Dermis microvascular lymphatic vessel endothelial cell (primary cell): ENCODE measurements around the gene LRRC37A3. TPM values are rescaled to one million over a fixed set of nuclear protein-coding genes. Genes with fewer than 3 reads are reported as not detected.
A peak's percentile ranks its signal among the peaks of the same experiment; 100 is the strongest.
"Not testable (repeated sequence)": the region's sequence is repeated elsewhere in the genome, so short reads cannot be mapped to it uniquely, and the experiment has no call there.

Source experiments
- DNase-seq, 2 donors: peaks; one replicate each; pipeline versions ENCODE4 v3.0.0 to v3.0.0-alpha.2; 2010; ENCODE audit warnings: low read depth in 2 of 2
- total RNA-seq: library from RNA; depleted of rRNA; stranded (reverse); fragments of >200 nt; gene quantifications from 2 replicates; pipeline ENCODE4 v1.2.1, GENCODE V29; 2014

LRRC37A3 gene
- total RNA-seq, 1 donor from 2014 or later, result 3.6 TPM

DNA sequence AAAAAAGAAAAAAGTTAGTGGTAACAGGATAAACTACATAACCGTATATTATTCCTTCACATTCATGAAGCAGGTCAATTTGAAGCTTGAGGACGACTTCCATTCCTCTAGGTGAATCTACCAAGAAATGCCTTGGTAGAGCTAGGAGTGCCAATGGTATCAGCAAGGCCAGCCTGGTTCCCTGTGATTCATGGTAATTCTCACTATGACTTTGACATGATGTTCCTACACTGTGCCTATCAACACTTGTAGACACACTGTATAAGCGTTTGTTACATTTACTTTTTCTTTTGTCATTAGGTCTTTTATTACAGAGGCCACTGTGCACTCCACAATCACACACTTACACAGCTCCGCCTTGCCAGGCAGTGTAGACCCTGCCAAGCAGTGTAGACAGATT, 7.2 kb upstream of the LRRC37A3 start:
- DNase-seq, result not testable (repeated sequence)

DNA sequence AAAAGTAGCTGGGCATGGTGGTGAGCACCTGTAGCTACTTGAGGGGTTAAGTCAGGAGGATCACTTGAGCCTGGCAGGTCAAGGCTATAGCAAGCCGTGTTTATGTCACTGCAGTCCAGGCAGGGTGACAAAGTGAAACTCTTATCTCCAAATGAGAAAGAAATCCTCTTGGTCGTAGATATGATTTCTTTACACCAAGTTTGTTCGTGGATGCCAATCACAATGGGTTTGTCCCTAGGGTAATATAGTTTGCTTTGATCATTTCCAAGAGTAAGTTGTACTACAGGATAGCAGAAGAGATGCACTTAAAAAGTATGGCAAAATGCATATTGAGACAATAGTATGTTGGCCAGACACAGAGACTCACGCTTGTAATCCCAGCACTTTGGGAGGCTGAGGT, 6.0 kb upstream of the LRRC37A3 start:
- not testable (repeated sequence) for DNase-seq

DNA sequence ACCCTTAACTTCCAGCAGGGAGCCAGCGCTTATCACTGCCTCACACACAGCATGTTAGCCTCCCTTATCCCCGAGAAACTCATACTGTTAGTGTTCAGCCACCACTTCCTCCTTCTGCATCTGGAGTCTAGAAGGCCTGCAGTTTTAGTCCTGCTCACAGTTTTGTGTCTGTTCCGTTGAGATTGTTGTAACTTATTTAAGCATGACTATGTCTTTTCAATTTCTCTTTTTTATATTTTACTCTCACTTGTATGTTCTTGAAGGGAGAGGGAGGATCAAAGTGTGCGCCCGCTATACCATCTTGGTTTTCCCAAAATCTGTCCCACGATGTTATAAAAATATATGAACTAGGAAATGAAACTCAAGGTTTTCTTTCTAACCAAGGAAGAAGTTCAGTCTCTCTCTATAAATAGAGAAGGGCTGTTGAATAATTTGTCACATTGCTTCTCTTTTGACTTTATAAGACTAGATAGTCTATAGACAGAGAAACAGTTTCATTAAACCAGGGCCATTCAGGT, 3.8 kb upstream of the LRRC37A3 start:
- not testable (repeated sequence) for DNase-seq

DNA sequence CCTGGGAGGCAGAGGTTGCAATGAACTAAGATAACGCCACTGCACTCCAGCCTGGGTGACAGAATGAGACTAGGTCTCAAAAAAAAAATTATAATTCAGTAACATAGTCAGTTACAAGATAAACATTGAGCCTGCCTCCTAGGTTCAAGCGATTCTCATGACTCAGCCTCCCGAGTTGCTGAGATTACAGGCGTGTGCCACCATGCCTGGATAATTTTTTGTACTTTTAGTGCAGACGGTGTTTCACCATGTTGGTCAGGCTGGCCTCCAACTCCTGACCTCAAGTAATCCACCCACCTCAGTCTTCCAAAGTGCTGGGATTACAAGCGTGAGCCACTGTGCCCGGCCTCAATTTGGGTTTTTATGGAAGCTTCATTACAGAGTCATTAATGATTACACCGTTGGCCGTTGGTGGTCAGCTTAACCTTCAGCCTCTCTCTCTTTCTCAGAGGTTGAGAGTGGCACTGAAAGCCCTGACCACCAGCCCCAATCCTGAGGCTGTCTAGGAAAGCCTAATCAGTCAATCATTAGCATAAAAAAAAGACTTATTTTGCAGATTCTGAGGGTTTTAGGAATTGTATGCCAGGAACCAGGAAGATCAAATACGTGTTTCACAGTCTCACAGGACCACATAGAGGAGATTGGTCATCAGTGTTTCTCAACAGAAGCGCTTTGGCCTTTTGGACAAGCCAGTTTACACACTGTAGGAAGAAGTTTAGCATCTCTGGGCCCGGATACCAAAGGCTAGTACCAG, 1.3 kb upstream of the LRRC37A3 start:
- DNase-seq, result no peak

DNA sequence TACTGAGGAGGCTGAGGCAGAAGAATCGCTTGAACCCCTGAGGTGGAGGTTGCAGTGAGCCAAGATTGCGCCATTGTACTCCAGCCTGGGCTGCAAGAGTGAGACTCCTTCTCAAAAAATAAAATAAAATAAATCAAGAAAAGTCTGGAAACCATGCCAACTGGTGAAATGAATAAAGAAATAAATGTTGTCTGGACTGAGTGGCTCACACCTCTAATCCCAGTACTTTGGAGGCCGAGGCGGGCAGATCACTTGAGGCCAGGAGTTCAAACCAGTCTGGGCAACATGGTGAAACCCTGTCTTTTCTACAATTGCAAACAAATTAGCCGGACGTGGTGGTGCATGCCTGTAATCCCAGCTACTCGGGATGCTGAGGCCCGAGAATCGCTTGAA, 744 bp upstream of the LRRC37A3 start:
- DNase-seq, result no peak

DNA sequence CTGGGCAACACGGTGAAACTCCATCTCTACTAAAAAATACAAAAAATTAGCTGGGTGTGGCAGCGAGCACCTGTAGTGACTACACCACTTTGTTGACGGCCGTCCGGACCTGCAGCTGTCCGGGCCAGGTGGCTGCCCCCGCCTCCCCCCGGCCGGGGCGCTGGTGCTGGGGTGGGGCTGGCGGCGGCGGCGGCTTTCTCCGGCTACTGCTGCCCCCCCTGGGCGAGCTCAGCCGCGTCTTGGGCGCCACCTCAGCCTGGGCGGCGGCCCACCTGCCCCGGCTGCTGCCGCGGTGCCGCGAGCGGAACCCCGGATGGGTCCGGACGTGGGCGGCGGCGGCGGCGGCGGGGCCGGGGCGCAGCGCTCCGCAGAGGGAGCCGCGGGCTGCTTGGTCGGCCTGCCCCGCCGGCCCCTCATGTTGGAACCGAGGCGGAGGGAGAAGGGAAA, 413 bp downstream of the LRRC37A3 start:
- DNase-seq, result peak in 1 of 2 donors; percentile 49

DNA sequence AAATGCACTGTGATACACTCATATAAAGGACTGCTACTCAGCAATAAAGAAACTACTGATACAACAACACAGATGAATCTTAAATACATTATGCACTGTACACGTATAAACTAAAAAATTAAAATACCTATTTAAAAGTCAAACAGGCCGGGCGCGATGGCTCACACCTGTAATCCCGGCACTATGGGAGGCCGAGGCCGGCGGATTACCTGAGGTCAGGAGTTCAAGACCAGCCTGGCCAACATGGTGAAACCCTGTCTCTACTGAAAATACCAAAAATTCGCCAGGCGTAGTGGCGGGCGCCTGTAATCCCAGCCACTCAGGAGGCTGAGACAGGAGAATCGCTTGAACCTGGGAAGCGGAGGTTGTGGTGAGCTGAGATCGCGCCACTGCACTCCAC, 1.7 kb downstream of the LRRC37A3 start:
- not testable (repeated sequence) for DNase-seq

DNA sequence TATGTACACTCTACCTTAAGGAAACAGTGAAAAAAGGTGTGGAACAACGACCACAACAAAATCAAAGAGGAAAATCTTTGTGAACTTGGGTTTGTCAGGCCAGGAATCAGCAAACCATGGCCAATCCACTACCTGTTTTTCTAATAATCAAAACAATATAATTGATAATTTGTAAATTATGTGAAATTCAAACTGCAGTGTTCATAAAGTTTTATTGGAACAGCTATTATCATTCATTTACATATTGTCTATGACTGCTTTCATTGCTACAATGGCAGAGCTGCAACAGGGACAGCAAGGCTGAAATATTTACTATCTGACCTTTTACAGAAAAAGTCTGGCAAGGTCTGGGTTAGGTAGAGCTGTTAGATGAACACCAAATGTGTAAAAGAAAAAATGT, 4.0 kb downstream of the LRRC37A3 start:
- DNase-seq, result not testable (repeated sequence)

DNA sequence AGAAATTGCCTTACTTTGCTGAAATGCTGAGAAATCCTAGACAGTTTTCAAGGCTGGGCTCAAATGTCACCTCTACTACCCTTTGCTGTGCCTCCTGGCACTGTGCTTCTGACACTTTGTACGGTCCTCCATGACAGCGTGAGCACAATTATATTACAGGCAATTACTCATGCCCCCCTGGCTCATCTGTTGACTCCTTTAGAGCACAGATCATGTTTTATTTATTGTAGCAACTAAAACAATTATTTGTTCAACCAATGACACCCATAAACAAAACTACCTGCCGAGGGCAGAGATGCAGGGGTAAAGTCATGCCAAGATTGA, 9.1 kb downstream of the LRRC37A3 start:
- DNase-seq, result not testable (repeated sequence)

DNA sequence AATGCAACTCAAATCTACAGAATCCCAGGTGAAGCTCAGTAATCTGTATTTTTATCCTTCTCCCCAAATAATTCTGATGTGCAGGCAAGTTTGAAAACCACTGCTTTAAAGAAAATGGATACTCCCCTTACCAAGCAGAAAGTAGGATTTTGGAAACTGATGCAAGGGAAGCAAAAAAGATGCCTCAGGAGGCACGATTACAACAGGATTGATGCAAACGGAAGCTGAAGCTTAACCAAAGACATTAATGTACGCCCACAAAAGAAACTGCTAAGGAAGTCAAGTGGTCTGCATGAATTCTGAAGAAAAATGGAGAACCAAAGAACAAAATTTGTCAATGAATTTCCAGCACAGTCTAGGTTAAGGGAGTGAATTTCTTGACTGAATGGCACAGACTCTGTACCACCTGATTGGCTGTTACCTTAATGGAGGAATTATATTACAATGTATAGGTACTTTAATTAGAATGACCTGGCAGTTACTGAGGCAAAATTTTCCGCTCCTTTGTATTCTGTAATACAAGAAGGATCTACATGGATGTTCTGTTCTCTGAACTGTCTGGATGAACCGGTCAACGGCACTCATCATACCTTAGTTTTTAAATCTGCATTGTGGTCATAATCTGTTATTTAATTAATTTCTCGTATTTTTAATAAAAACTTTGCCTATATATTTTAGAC, 9.6 kb downstream of the LRRC37A3 start:
- not testable (repeated sequence) for DNase-seq

DNA sequence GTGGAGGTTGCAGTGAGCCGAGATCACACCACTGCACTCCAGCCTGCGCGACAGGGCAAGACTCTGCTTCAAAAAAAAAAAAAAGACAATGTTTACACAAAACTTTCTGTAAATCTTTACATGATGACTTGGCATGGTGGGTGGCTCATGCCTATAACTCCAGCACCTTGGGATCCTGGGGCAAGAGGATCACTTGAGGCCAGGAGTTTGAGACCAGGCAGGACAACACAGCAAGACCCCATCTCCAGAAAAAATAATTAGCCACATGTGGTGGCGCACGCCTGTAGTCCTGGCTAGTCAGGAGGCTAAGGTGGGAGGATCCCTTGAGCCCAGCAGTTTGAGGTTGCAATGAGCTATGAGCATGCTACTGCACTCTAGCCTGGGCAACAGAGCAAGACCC, 15.2 kb downstream of the LRRC37A3 start:
- not testable (repeated sequence) for DNase-seq

DNA sequence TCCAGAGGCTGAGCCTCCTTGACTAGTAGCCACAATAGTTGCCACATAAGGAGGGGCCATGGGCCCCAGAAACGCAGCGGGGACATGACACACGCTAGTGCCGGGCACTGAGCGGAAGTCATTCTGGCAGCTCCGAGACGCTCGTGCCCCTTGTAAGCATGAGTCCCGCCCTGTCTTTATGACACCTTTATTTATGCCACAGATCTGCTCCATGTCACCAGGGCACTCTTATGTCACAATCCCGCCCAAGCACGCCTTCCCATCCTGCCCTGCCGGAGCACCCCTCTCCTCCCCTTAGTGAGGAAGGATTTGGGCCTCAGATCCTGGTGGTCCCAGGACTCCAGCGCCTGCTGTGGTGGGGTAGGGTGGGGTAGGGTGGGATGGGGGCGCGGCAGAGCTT, 22.1 kb downstream of the LRRC37A3 start:
- not testable (repeated sequence) for DNase-seq

DNA sequence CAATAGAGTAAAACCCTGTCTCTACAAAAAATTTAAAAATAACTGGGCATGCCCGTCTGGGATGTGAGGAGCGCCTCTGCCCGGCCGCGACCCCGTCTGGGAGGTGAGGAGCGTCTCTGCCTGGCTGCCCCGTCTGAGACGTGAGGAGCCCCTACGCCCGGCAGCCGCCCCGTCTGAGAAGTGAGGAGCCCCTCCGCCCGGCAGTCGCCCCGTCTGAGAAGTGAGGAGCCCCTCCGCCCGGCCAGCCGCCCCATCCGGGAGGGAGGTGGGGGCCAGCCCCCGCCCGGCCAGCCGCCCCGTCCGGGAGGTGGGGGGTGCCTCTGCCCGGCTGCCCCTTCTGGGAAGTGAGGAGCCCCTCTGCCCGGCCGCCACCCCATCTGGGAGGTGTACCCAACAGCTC, 45.1 kb downstream of the LRRC37A3 start:
- DNase-seq, result not testable (repeated sequence)

DNA sequence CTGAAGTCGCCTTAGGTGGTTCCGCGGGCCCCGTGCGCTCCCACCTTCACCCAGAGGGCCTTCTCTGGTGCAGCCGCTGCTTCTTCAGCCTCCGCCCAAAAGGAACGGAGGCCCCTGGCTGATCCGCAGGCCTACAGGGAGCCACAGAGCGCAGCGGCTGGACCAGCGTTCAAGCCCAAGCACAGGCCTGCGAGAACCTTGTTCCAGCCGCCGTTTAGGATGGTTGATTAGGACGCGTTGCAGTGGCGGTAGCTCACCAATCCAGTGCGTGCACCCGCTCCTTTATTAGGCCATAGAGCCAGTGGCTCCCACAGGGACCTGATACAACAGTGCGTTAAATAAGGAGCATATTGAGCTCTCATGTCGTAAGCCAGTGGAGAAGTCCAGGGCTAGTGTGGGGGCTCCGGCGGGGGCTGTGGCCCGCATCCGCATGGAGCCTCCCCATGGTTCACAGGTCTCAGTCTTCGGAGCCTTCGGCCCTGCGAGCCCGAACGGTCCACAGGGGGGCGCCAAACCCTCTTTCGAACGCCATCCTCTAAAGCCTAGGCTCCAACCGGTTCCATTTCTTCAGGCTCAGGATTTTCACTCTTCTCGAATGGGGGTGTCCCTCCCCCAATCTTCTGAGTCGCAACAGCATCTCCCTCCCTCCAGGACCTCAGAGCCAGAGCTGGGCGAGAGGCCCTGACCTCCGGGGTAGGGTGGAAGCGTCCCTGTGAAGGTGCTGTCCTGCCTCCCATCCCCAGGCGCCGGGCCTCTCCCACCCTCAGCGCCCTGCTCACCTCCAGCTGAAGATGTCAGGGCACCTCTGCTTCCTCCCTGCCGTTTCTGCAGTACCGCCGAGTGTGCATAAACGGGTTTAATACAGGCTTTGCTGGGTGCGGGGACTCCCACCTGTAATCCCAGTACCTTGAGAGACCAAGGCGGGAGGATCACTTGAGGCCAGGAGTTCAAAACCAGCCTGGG, 71.5 kb downstream of the LRRC37A3 start:
- DNase-seq, result peak; percentile 7 to 54

DNA sequence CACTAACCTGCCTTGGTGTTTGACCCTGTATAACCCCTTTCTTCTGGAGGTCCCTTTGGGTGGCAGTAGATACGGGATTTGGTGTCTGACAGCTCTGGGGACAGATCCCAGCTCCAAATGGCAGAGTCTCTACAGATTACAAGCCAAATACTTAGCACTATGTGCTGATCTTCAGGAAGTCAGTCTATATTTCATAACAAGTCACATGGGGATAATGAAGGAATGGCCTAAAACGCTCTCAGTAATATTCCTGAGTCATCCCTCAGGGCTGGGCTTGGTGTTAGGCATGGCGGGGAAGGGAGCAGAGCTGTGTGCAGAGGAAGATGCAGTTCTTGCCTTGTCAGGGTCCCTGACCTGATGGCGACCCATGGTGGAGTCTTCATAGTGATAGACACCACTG, 72.4 kb downstream of the LRRC37A3 start:
- not testable (repeated sequence) for DNase-seq

DNA sequence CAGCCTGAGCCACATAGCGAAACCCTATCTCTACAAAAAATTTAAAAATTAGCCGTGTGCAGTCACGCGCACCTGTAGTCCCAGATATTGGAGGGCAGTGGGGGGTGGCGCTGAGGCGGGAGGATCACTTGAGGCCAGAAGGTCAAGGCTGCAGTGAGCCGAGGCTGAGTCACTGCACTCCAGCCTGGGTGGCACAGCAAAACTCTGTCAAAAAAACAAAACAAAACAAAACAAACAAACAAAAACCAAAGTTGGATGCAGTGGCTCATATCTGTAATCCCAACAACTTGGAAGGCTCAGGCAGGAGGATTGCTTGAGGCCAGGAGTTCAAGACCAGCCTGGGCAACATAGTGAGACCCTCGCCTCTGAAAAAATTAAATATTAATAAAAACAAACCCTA, 75.4 kb downstream of the LRRC37A3 start:
- DNase-seq, result not testable (repeated sequence)

DNA sequence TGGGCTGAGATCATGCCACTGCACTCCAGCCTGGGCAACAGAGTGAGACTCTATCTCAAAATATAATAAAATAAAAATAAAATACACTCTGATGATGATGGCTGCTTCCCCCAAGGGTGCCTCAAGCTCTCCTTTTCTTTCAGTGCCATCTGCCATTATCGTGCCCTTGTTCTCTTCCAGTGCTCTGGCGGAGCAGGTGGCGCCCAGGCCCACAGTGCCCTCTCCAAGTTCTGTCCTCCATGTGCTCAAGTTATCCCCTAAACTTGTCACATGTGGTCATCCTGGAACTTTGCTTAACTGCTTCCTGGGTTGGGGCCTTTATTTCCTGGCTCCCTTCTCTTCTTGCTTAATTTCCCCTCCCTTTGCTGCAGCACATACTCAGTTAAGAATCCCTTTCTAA, 76.4 kb downstream of the LRRC37A3 start:
- DNase-seq, result not testable (repeated sequence)

DNA sequence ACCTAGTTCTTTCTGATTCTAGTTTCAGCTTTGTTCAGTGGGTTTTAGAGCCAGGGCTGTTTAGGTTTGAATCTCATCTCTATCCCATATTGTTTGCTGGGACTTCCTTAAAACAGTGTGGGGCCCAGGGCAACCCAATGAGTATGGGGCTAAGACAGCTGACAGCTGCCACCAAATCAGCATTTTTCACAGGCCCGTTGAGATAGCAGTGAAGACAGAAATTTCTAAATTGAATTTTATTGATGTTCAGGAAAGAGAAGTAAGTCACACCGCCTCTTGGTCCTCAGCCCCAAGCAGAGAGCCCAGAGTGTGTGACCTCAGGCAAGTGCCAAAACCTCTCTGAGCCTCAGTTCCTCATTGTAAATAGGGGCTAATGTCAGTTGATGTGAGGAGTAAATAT, 78.3 kb downstream of the LRRC37A3 start:
- not testable (repeated sequence) for DNase-seq

DNA sequence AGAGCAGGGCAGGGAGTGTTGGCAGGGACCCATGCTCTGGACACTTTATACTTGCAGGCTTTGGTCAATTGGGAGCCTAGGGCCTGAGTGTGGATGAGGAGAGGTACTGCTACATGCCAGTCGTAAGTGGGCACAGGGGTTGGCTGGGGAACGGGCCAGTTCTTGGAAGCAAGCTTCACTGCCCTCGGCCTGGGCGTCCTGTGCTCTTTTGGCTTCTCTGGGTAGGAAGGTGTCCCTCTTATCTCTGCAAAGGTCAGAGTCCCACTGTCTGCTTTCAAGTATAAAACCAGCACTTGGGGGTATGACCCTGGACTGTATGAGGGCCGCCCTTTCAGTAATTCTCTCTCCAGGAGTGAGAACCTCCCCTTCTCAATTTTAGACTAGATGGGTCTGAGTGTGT, 80.8 kb downstream of the LRRC37A3 start:
- not testable (repeated sequence) for DNase-seq

DNA sequence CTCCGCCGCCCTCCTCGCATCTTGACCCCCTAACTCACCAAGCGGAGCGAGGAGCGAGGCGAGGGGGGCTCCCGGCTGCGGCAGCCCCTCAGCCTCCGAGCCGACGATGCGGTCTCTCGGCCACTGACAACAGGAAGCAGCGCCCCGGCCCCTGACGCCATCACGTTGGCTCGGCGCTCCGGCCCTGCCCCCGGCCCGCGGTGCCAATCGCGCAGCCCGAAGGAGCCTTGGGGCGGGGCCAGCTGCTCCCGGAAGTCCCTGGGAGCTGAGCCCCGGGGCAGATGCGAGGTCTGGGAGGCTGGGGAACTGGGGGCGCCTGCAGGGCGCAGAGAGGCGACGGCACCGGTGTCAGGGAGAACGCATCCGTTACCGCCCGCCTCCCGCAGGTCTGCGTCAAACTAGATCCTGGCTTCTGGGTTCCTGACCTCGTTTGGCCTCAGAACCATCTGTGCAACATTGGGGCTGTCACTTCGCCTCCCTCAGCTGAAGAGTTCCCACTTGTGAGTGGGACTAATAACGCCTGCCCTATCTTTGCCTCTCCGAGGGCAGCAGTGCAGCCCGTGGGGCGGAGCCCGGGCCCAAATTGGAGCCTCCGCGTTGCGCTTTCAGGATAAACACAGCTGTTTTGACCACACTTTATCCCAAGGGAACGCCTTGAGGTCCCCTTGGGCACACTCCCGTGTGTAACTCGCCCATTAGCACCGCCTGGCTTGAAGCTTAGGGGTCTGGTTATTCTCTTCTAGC, 82.1 kb downstream of the LRRC37A3 start:
- DNase-seq, result peak; percentile 42 to 85

DNA sequence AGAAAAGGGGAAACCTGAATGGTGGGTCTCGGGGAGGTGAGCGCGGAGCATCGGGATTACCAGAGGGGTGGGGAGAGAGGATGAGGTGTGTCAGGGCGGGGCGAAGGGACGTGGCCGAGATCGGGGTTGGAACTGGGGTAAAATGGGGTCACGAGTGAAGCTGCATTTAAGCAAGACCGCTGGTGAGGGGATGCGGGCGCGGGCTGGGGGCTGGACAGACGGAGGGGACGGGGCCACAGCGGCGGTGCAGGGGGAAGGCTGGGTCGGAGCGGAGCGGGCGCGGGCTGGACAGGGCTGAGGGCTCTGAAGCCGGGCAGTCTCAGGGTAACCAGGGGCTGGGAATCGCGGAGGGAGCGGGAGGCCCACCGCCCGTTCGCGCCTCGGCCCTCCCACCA, 82.7 kb downstream of the LRRC37A3 start:
- peak in 1 of 2 donors; percentile 22 for DNase-seq
